Naive thymus-derived CD4-positive, alpha-beta T cell (primary cell): Measurements from ENCODE around the gene KLHL35. TPM values are rescaled to one million over a fixed set of nuclear protein-coding genes. Genes with fewer than 3 reads are reported as not detected.
A peak's percentile ranks its signal among the peaks of the same experiment; 100 is the strongest.

Experiments
- ATAC-seq: fragments of 150-1000 bp; cut with Tn5 transposase; 2 replicates; pipeline ENCODE4 v1.10.0; 2021; ENCODE audit warnings: mild to moderate bottlenecking, moderate library complexity
- CTCF ChIA-PET: fragments of 350-600 bp; sonication (Branson Sonifier 250); formaldehyde crosslinking; loops from one replicate; lab custom pipeline; 2021; ENCODE audit warnings: antibody characterized with exemption; lab: Charles Lee
- POLR2A ChIA-PET: fragments of 350-600 bp; sonication (Branson Sonifier 250); formaldehyde crosslinking; loops from one replicate; lab custom pipeline; 2021; ENCODE audit warnings: antibody characterized with exemption, inconsistent platforms; lab: Charles Lee
- DNase-seq, 9 donors: peaks; one replicate each; pipeline versions ENCODE4 v3.0.0 to v3.0.0-alpha.2; 2020 to 2022; ENCODE audit warnings: mixed read lengths in 1 of 9
- H3K27ac ChIP-seq: one replicate; pipeline ENCODE4 v1.7.0; 2013; ENCODE audit warnings: mild to moderate bottlenecking, low read depth, low read length, moderate library complexity
- H3K27me3 ChIP-seq, 2 donors: one replicate each; pipeline ENCODE4 v1.7.0; 2013; ENCODE audit warnings: low read length in 2 of 2, mild to moderate bottlenecking in 2 of 2, moderate library complexity in 2 of 2; ENCODE audit not compliant: control insufficient read depth in 2 of 2, insufficient read depth in 2 of 2
- H3K36me3 ChIP-seq, 3 experiments: 1 replicate in 2 of 3; 2 replicates in 1 of 3; pipeline ENCODE4 v1.7.0; 2013; ENCODE audit warnings: low read length in 3 of 3, mild to moderate bottlenecking in 3 of 3, moderate library complexity in 1 of 3; ENCODE audit not compliant: insufficient read depth in 3 of 3, control insufficient read depth in 2 of 3
- H3K4me1 ChIP-seq, 2 donors: one replicate each; pipeline ENCODE4 v1.7.0; 2013; ENCODE audit warnings: low read length in 2 of 2, mild to moderate bottlenecking in 2 of 2, moderate library complexity in 1 of 2; ENCODE audit not compliant: control insufficient read depth in 2 of 2, insufficient read depth in 2 of 2
- H3K4me3 ChIP-seq: 2 replicates; pipeline ENCODE4 v1.7.0; 2013; ENCODE audit warnings: mild to moderate bottlenecking, low read length
- H3K9me3 ChIP-seq, 3 experiments: 1 replicate in 2 of 3; 2 replicates in 1 of 3; pipeline ENCODE4 v1.7.0; 2013; ENCODE audit warnings: low read length in 3 of 3; ENCODE audit not compliant: control insufficient read depth in 2 of 3
- H3K27ac Mint-ChIP-seq, 9 donors: one replicate each; pipeline ENCODE4 v1.8.0; 2020 to 2022; ENCODE audit warnings: mixed read lengths in 9 of 9, mild to moderate bottlenecking in 8 of 9, moderate library complexity in 5 of 9, inconsistent platforms in 2 of 9
- H3K27me3 Mint-ChIP-seq, 5 donors: one replicate each; pipeline ENCODE4 v1.8.0; 2021 to 2022; ENCODE audit warnings: mixed read lengths in 5 of 5, mild to moderate bottlenecking in 1 of 5
- H3K36me3 Mint-ChIP-seq, 5 donors: one replicate each; pipeline ENCODE4 v1.8.0; 2020 to 2022; ENCODE audit warnings: mixed read lengths in 5 of 5, mild to moderate bottlenecking in 3 of 5, inconsistent platforms in 1 of 5
- H3K4me1 Mint-ChIP-seq, 7 donors: one replicate each; pipeline ENCODE4 v1.8.0; 2020 to 2022; ENCODE audit warnings: mixed read lengths in 7 of 7, mild to moderate bottlenecking in 3 of 7, inconsistent platforms in 1 of 7
- H3K4me3 Mint-ChIP-seq, 10 donors: one replicate each; pipeline ENCODE4 v1.8.0; 2020 to 2022; ENCODE audit warnings: mild to moderate bottlenecking in 10 of 10, mixed read lengths in 10 of 10, moderate library complexity in 6 of 10, inconsistent platforms in 2 of 10
- H3K9me3 Mint-ChIP-seq, 11 donors: one replicate each; pipeline ENCODE4 v1.8.0; 2020 to 2022; ENCODE audit warnings: mixed read lengths in 11 of 11, mild to moderate bottlenecking in 4 of 11, inconsistent platforms in 1 of 11, moderate library complexity in 1 of 11
- intact Hi-C, 2 donors: fragments of 100-400 bp; cut with micrococcal nuclease; formaldehyde crosslinking; loops; one replicate each; pipeline ENCODE4 v1.15.1; 2023
- polyA plus RNA-seq, 2 donors: library from polyadenylated mRNA; unstranded; fragments of 300-500 nt; fragmentation: Illumina TruSeq; gene quantifications; one replicate each; pipeline ENCODE4 v1.2.3, GENCODE V29; 2021
- total RNA-seq, 6 experiments: library from RNA in 5 of 6; stranded (reverse) in 5 of 6; gene quantifications; 1 replicate in 5 of 6; 2 replicates in 1 of 6; pipeline ENCODE4 v1.2.3 and lab custom pipeline; 2021 to 2026

Gene KLHL35
- total and polyA plus RNA-seq, 7 experiments from 2014 or later, result 0.57 to 1.4 (median 0.67) TPM

GRCh38 chr11:75449776-75450175 lies 16.8 kb upstream of the KLHL35 start:
- Histone ChIP-seq H3K4me1 (no peaks in the 10 kb centered on the region), H3K27ac (no peak overlapping the region), H3K4me3 (no peak overlapping the region), H3K27me3 (no peaks in the 10 kb centered on the region), H3K9me3 (no peaks in the 10 kb centered on the region), H3K36me3 (no peaks in the 10 kb centered on the region)
- Mint-ChIP-seq H3K4me3 (no peak overlapping the region), H3K9me3 (no peaks in the 10 kb centered on the region), H3K4me1 (peaks cover 0 to 3% (median 0%) of the 10 kb centered on the region in 7 donors), H3K27me3 (no peaks in the 10 kb centered on the region), H3K36me3 (peaks cover 0 to 6% (median 3%) of the 10 kb centered on the region in 5 donors), H3K27ac (no peak overlapping the region)
- intact Hi-C loops, result no loop called here
- ChIA-PET POLR2A (no interaction called here), CTCF (interaction anchor here (0.9 kb wide), 1 partner anchor 84 kb away, joined by 3 read pairs; no protein-coding TSS in a partner anchor)
- no peak for DNase-seq
- no peak for ATAC-seq

DNA sequence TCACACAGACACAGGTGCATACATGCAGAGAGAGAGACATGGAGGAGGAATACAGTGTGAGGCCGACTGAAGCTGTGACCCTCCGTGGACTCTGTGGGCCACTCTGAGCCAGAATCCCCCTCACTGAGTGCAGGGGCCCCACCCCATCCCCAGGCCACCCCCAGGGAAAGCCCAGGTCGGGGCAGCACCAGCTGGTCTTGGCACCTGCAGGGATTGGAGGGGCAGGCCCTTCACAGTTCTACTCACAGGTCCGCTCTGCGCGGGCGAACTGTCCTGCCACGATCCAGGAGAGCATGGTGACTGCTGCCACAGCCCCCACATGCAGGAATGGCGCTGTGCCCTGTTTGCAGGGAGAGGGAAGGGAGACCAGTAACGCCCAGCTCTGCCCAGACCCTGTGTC lies 16.3 kb upstream of the KLHL35 start:
- H3K9me3 Mint-ChIP-seq, result no peaks in the 10 kb centered on the region
- ATAC-seq (no peak), DNase-seq (no peak)
- no peak overlapping the region for H3K4me3 Mint-ChIP-seq
- no peaks in the 10 kb centered on the region for H3K27me3 Mint-ChIP-seq
- Histone ChIP-seq H3K4me1 (no peaks in the 10 kb centered on the region), H3K36me3 (no peaks in the 10 kb centered on the region), H3K27me3 (no peaks in the 10 kb centered on the region), H3K9me3 (no peaks in the 10 kb centered on the region), H3K27ac (no peak overlapping the region), H3K4me3 (no peak overlapping the region)
- H3K4me1 Mint-ChIP-seq, result peaks cover 0 to 3% (median 0%) of the 10 kb centered on the region in 7 donors
- intact Hi-C loops, result no loop called here
- CTCF ChIA-PET, result interaction anchor here (0.9 to 1.0 kb wide), 2 partner anchors 8 to 84 kb away, joined by 3 read pairs; no protein-coding TSS in a partner anchor
- POLR2A ChIA-PET, result no interaction called here
- H3K36me3 Mint-ChIP-seq, result peaks cover 0 to 6% (median 3%) of the 10 kb centered on the region in 5 donors
- H3K27ac Mint-ChIP-seq, result no peak overlapping the region

GRCh38 chr11:75447415-75447814 lies 14.4 kb upstream of the KLHL35 start:
- peaks cover 0 to 3% (median 0%) of the 10 kb centered on the region in 7 donors for H3K4me1 Mint-ChIP-seq
- H3K9me3 Mint-ChIP-seq, result no peaks in the 10 kb centered on the region
- no peaks in the 10 kb centered on the region for H3K4me1 ChIP-seq

GRCh38 chr11:75445315-75445953 lies 12.4 kb upstream of the KLHL35 start:
- no peaks in the 10 kb centered on the region for H3K36me3 ChIP-seq
- peaks cover 0 to 3% (median 0%) of the 10 kb centered on the region in 7 donors for H3K4me1 Mint-ChIP-seq
- H3K4me1 ChIP-seq, result no peaks in the 10 kb centered on the region
- intact Hi-C loops, result loop anchor here (1.0 to 2.0 kb wide), 5 partner anchors 37 to 132 kb away; partner anchors contain the start of gene GDPD5 (in 1 of the 2)
- no peak overlapping the region for H3K27ac ChIP-seq
- CTCF ChIA-PET, result interaction anchor here (0.6 to 5.5 kb wide), 17 partner anchors 9 to 185 kb away, joined by 3 to 147 read pairs (median 4); partner anchors contain the start of genes GDPD5 and KLHL35
- no peak overlapping the region for H3K4me3 Mint-ChIP-seq
- ATAC-seq (peak; percentile 90), DNase-seq (peak; percentile 38 to 76 (median 66))
- H3K9me3 ChIP-seq, result no peaks in the 10 kb centered on the region
- H3K36me3 Mint-ChIP-seq, result no peaks in the 10 kb centered on the region
- H3K27ac Mint-ChIP-seq, result no peak overlapping the region
- no peaks in the 10 kb centered on the region for H3K27me3 Mint-ChIP-seq
- H3K4me3 ChIP-seq, result no peak overlapping the region
- H3K9me3 Mint-ChIP-seq, result no peaks in the 10 kb centered on the region
- POLR2A ChIA-PET, result interaction anchor here (0.6 to 2.0 kb wide), 3 partner anchors 19 to 86 kb away, joined by 3 to 5 read pairs (median 3); no protein-coding TSS in a partner anchor
- no peaks in the 10 kb centered on the region for H3K27me3 ChIP-seq

More at GRCh38 chr11:75447415-75447814, 14.4 kb upstream of the KLHL35 start:
- Histone ChIP-seq H3K27me3 (no peaks in the 10 kb centered on the region), H3K4me3 (no peak overlapping the region), H3K36me3 (no peaks in the 10 kb centered on the region), H3K27ac (no peak overlapping the region), H3K9me3 (no peaks in the 10 kb centered on the region)
- Mint-ChIP-seq H3K4me3 (no peak overlapping the region), H3K27ac (no peak overlapping the region), H3K36me3 (peaks cover 0 to 3% (median 2%) of the 10 kb centered on the region in 5 donors), H3K27me3 (no peaks in the 10 kb centered on the region)
- no peak for DNase-seq
- ChIA-PET CTCF (interaction anchor here (5.5 kb wide), 1 partner anchor 84 kb away, joined by 147 read pairs; no protein-coding TSS in a partner anchor), POLR2A (no interaction called here)
- intact Hi-C loops, result no loop called here
- ATAC-seq, result no peak

- H3K9me3 Mint-ChIP-seq, result no peaks in the 10 kb centered on the region
- Histone ChIP-seq H3K9me3 (no peaks in the 10 kb centered on the region), H3K4me1 (no peaks in the 10 kb centered on the region), H3K36me3 (no peaks in the 10 kb centered on the region), H3K27ac (no peak overlapping the region), H3K4me3 (no peak overlapping the region), H3K27me3 (no peaks in the 10 kb centered on the region)
- no peaks in the 10 kb centered on the region for H3K36me3 Mint-ChIP-seq
- no peak overlapping the region for H3K27ac Mint-ChIP-seq
- H3K4me3 Mint-ChIP-seq, result no peak overlapping the region
- no peaks in the 10 kb centered on the region for H3K27me3 Mint-ChIP-seq
- DNase-seq (no peak), ATAC-seq (no peak)
- intact Hi-C loops, result no loop called here
- H3K4me1 Mint-ChIP-seq, result peaks cover 0 to 3% (median 0%) of the 10 kb centered on the region in 7 donors
- ChIA-PET POLR2A (no interaction called here), CTCF (interaction anchor here (1.6 to 5.5 kb wide), 4 partner anchors 15 to 88 kb away, joined by 6 to 147 read pairs (median 14); no protein-coding TSS in a partner anchor)
Observed at GRCh38 chr11:75443043-75443442, 10.0 kb upstream of the KLHL35 start.

GRCh38 chr11:75442161-75442885 lies 9.3 kb upstream of the KLHL35 start:
- CTCF ChIA-PET, result interaction anchor here (4.2 to 5.5 kb wide), 2 partner anchors 53 to 89 kb away, joined by 21 to 147 read pairs; no protein-coding TSS in a partner anchor
- no peaks in the 10 kb centered on the region for H3K36me3 Mint-ChIP-seq
- H3K27ac Mint-ChIP-seq, result no peak overlapping the region
- POLR2A ChIA-PET, result no interaction called here
- H3K9me3 Mint-ChIP-seq, result no peaks in the 10 kb centered on the region
- Histone ChIP-seq H3K4me1 (no peaks in the 10 kb centered on the region), H3K27ac (no peak overlapping the region), H3K36me3 (no peaks in the 10 kb centered on the region), H3K9me3 (no peaks in the 10 kb centered on the region), H3K4me3 (no peak overlapping the region), H3K27me3 (no peaks in the 10 kb centered on the region)
- ATAC-seq, result no peak
- no peak overlapping the region for H3K4me3 Mint-ChIP-seq
- intact Hi-C loops, result no loop called here
- DNase-seq, result no peak
- peaks cover 0 to 3% (median 0%) of the 10 kb centered on the region in 7 donors for H3K4me1 Mint-ChIP-seq
- no peaks in the 10 kb centered on the region for H3K27me3 Mint-ChIP-seq
